Measurements from ENCODE around the gene ARNT2.

GRCh38 chr15:80386151-80386550 lies 18.0 kb upstream of the ARNT2 start:
- TF ChIP-seq CTCF (IDR thresholded peaks at IDR 0.05), result no peak
- no peak for TF ChIP-seq POLR2AphosphoS5 (IDR thresholded peaks at IDR 0.05; ENCODE audit: low read depth, low read length)
- no peak for TF ChIP-seq REST (IDR thresholded peaks at IDR 0.05; ENCODE audit: insufficient read depth in 1 of 2, low read depth in 2 of 2, low read length in 1 of 2)
- no peak for TF ChIP-seq SIN3A (IDR thresholded peaks at IDR 0.05; ENCODE audit: borderline replicate concordance, insufficient read depth, low read depth, low read length)
